Sigmoid colon (tissue), 7 donors: Measurements from ENCODE around the gene TOP1. TPM values are rescaled to one million over a fixed set of nuclear protein-coding genes. Genes with fewer than 3 reads are reported as not detected.

ENCODE experiments used
- DNase-seq: peaks from one replicate; pipeline ENCODE4 v3.0.0-alpha.2; 2019
- H3K27ac ChIP-seq, 4 donors: fragments of 200-600 bp; sonication (generic); one replicate each; pipeline ENCODE4 v1.5.1; 2016 to 2019; ENCODE audit warnings: mild to moderate bottlenecking in 1 of 4
- H3K27me3 ChIP-seq, 3 donors: fragments of 200-600 bp; sonication (generic); one replicate each; pipeline ENCODE4 v1.5.1; 2019; ENCODE audit warnings: mild to moderate bottlenecking in 1 of 3
- H3K36me3 ChIP-seq, 4 donors: fragments of 200-600 bp; sonication (generic); one replicate each; pipeline ENCODE4 v1.5.1; 2016 to 2019
- H3K4me1 ChIP-seq, 4 donors: fragments of 200-600 bp; sonication (generic); one replicate each; pipeline ENCODE4 v1.5.1; 2017 to 2019
- H3K4me3 ChIP-seq, 4 donors: fragments of 200-600 bp; sonication (generic); one replicate each; pipeline ENCODE4 v1.5.1; 2017 to 2019; ENCODE audit warnings: mild to moderate bottlenecking in 2 of 4, moderate library complexity in 1 of 4
- H3K9me3 ChIP-seq, 4 donors: fragments of 200-600 bp in 3 of 4; sonication (generic) in 3 of 4; one replicate each; pipeline versions ENCODE4 v1.5.1 to v1.6.1; 2013 to 2019
- EP300 ChIP-seq, 4 donors: sonication (generic); formaldehyde crosslinking; IDR thresholded peaks; one replicate each; pipeline ENCODE4 v1.6.1; 2017; ENCODE audit warnings: antibody characterized with exemption in 4 of 4
- POLR2A ChIP-seq, 2 donors: fragments of 450-650 bp; IDR thresholded peaks; one replicate each; pipeline ENCODE4 v1.6.1; 2016; ENCODE audit warnings: antibody characterized with exemption in 2 of 2, mild to moderate bottlenecking in 2 of 2, moderate library complexity in 2 of 2
- POLR2AphosphoS5 ChIP-seq, 4 donors: sonication (generic); formaldehyde crosslinking; IDR thresholded peaks; one replicate each; pipeline ENCODE4 v1.6.1; 2017; ENCODE audit warnings: antibody characterized with exemption in 4 of 4
- whole genome bisulfite sequencing, 2 donors: extraction: QIAGEN DNeasy Blood & Tissue Kit; methylation state at CpG; one replicate each; pipeline ENCODE4 v1.1.7; 2013; 5-methylcytosine and 5-hydroxymethylcytosine counted together
- intact Hi-C: fragments of 100-400 bp; cut with DNase I; formaldehyde crosslinking; loops from one replicate; pipeline ENCODE4 v1.15.1; 2023
- polyA plus RNA-seq, 3 donors: library from polyadenylated mRNA; stranded (reverse); fragments of 200-250 nt; gene quantifications; one replicate each; pipeline ENCODE4 v1.2.3, GENCODE V29; 2013
- total RNA-seq, 4 donors: library from RNA; depleted of rRNA; stranded (reverse); fragments of >200 nt; gene quantifications; one replicate each; pipeline ENCODE4 v1.1.0, GENCODE V29; 2016
- TF ChIP-seq, protein P1 (sequence below), 4 experiments: fragments of 450-650 bp in 3 of 4; fragments of 200-600 bp in 1 of 4; IDR thresholded peaks; one replicate each; pipeline ENCODE4 v1.5.1; 2016 to 2019; ENCODE audit warnings: antibody characterized with exemption in 4 of 4, mild to moderate bottlenecking in 3 of 4, moderate library complexity in 2 of 4
- donor health status: healthy with polysubstance abuse.
- donor health status: Bipolar disorder and iron deficiency.
- donor health status: healthy.

Gene TOP1
- total and polyA plus RNA-seq, 7 donors: 22.0 to 45.0 (median 26.4) TPM

DNA sequence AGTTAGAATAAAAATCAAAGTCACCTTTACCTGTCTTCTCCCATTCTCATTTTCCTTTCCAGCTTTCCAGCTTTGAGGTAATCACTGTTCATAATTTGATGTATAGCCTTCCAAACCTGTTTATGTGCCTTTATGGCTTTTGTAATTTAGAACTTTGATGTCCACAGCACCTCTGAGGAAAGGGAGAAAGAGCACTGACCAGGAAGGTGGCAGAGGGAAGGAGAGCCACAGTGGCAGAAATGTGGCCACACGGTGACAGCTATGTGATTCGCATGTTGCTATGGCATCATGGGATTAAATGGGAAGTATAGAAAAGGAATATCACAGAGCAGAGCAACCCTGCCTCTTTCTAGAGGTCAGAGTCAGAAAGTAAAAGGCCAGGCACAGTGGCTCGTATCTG lies 57.0 kb downstream of the TOP1 start:
- DNase-seq: no peak
- WGBS, 2 donors: 96% methylated on average over 3 of the region's 3 CpGs
- Histone ChIP-seq H3K4me1 (no peaks in the 10 kb centered on the region), H3K36me3 (peaks cover 5 to 86% (median 10%) of the 10 kb centered on the region in 4 donors), H3K4me3 (no peak overlapping the region), H3K27ac (no peak overlapping the region), H3K9me3 (no peaks in the 10 kb centered on the region), H3K27me3 (no peaks in the 10 kb centered on the region)
- TF ChIP-seq, protein P1, sequence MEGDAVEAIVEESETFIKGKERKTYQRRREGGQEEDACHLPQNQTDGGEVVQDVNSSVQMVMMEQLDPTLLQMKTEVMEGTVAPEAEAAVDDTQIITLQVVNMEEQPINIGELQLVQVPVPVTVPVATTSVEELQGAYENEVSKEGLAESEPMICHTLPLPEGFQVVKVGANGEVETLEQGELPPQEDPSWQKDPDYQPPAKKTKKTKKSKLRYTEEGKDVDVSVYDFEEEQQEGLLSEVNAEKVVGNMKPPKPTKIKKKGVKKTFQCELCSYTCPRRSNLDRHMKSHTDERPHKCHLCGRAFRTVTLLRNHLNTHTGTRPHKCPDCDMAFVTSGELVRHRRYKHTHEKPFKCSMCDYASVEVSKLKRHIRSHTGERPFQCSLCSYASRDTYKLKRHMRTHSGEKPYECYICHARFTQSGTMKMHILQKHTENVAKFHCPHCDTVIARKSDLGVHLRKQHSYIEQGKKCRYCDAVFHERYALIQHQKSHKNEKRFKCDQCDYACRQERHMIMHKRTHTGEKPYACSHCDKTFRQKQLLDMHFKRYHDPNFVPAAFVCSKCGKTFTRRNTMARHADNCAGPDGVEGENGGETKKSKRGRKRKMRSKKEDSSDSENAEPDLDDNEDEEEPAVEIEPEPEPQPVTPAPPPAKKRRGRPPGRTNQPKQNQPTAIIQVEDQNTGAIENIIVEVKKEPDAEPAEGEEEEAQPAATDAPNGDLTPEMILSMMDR (IDR thresholded peaks at IDR 0.05): no peak
- no peak for TF ChIP-seq EP300 (IDR thresholded peaks at IDR 0.05)
- TF ChIP-seq POLR2AphosphoS5 (IDR thresholded peaks at IDR 0.05): no peak
- no peak for TF ChIP-seq POLR2A (IDR thresholded peaks at IDR 0.05)
- intact Hi-C loops: no loop called here

DNA sequence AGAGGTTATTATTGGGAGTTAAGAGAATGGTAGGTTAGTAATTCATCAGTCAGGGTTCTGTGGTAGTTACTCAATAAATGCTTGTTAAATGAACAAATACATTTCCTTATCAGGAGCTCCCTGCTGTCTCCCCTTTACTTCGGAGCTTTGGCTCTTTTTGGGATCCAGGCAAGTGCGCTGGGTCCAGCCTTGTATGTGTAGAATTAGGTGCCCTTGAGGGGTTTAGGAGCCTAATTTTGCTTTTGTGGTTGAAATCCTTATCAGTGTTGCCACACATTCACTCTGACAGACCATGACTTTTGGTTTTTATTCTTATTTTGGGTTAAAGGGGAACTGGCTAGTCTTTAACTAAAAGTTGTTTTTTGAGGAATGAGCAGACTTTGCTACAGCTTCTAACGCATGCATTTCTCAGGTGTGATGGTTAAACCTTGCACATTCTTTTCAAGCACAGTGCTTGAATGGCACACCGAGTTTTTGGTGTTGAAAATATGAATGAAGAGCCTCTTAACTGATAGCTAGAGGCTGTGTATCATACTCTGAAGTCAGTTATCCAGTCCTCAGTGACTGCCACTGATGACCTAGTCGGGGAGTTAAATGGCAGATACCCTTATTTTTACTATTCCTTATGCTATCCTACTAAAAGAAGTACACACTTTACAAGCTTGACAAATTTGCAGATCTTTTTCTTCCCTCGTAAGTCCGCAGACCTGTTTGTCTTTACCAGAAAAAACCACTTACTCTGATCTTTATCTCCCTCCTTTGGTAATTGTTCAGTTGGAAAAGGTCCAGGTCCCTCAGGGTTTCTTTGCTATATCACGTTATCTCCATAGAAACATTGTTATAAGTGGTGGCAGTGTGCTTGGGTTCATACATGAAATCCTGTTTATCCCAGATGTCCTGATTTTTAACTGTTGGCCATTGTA lies 58.0 kb downstream of the TOP1 start:
- Histone ChIP-seq H3K4me1 (peaks cover 0 to under 1% (median under 1%) of the 10 kb centered on the region in 4 donors), H3K36me3 (peaks cover 5 to 79% (median 8%) of the 10 kb centered on the region in 4 donors), H3K4me3 (no peak overlapping the region), H3K27me3 (no peaks in the 10 kb centered on the region), H3K27ac (no peak overlapping the region), H3K9me3 (no peaks in the 10 kb centered on the region)
- no peak for DNase-seq
- intact Hi-C loops: no loop called here
- 37 to 55% methylated on average over 8 of the region's 8 CpGs for WGBS, 2 donors
- TF ChIP-seq POLR2AphosphoS5 (IDR thresholded peaks at IDR 0.05) (no peak), POLR2A (IDR thresholded peaks at IDR 0.05) (no peak)
- TF ChIP-seq, protein P1 (IDR thresholded peaks at IDR 0.05): no peak

DNA sequence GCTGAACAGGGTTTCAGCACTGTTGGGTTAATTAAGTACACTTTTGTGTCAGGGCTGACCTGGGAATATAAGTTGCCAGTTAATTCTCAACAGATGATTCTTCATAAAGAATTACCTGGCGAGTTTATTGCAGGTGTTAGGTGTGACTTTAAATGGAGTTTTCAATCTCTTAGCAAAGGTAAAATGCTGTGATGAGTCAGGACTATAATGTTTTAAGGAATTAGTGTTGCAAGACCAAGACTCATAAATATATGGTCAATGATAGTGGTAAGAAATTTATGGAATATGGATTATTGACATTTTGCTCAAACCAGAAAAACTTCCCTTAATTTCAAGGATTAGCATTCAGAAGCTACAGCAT lies 58.7 kb downstream of the TOP1 start:
- peaks cover 5 to 79% (median 8%) of the 10 kb centered on the region in 4 donors for H3K36me3 ChIP-seq

DNA sequence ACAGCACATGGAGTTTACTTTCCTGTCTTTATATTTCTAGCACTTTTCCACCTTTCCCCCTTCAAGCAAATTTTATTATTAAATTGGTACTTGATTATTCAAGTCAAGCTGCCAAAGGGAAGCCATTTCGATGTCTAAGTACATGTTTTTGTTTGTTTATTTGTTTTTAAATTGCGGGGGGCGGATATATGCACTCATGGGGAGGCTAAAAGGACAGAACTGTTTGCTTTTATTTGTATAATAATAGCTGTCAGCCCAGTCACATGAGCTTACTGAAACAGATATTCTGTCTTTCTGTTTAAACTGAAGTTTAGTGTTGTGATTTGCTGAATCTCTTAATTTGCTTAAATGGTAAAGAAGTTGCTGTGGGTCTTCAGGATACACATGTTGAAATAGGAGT lies 59.2 kb downstream of the TOP1 start:
- TF ChIP-seq POLR2AphosphoS5 (IDR thresholded peaks at IDR 0.05) (no peak), EP300 (IDR thresholded peaks at IDR 0.05) (no peak), POLR2A (IDR thresholded peaks at IDR 0.05) (no peak)
- TF ChIP-seq, protein P1 (IDR thresholded peaks at IDR 0.05): no peak
- Histone ChIP-seq H3K4me1 (peaks cover 0 to 10% (median 9%) of the 10 kb centered on the region in 4 donors), H3K27ac (no peak overlapping the region), H3K27me3 (no peaks in the 10 kb centered on the region), H3K9me3 (no peaks in the 10 kb centered on the region), H3K36me3 (peaks cover 5 to 79% (median 11%) of the 10 kb centered on the region in 4 donors), H3K4me3 (no peak overlapping the region)
- WGBS, 2 donors: 72 to 78% methylated on average over 3 of the region's 3 CpGs
- no peak for DNase-seq
- intact Hi-C loops: no loop called here

More for the DNA sequence above, 58.7 kb downstream of the TOP1 start:
- DNase-seq: no peak
- WGBS, 2 donors: 18 to 69% methylated on average over 1 of the region's 1 CpG
- H3K4me1 ChIP-seq: peaks cover 0 to 7% (median 6%) of the 10 kb centered on the region in 4 donors
- H3K4me3 ChIP-seq: no peak overlapping the region
- H3K27me3 ChIP-seq: no peaks in the 10 kb centered on the region
- H3K9me3 ChIP-seq: no peaks in the 10 kb centered on the region
- TF ChIP-seq EP300 (IDR thresholded peaks at IDR 0.05) (no peak), POLR2A (IDR thresholded peaks at IDR 0.05) (no peak), POLR2AphosphoS5 (IDR thresholded peaks at IDR 0.05) (no peak)
- TF ChIP-seq, protein P1 (IDR thresholded peaks at IDR 0.05): no peak
- H3K27ac ChIP-seq: no peak overlapping the region
- intact Hi-C loops: no loop called here
